ENCODE measurements around the gene ZFPM1. TPM values are rescaled to one million over a fixed set of nuclear protein-coding genes. Genes with fewer than 3 reads are reported as not detected.

The ZFPM1 gene
- total RNA-seq, 4 donors from 2014 or later: 4.2 to 9.3 (median 5.1) TPM

DNA sequence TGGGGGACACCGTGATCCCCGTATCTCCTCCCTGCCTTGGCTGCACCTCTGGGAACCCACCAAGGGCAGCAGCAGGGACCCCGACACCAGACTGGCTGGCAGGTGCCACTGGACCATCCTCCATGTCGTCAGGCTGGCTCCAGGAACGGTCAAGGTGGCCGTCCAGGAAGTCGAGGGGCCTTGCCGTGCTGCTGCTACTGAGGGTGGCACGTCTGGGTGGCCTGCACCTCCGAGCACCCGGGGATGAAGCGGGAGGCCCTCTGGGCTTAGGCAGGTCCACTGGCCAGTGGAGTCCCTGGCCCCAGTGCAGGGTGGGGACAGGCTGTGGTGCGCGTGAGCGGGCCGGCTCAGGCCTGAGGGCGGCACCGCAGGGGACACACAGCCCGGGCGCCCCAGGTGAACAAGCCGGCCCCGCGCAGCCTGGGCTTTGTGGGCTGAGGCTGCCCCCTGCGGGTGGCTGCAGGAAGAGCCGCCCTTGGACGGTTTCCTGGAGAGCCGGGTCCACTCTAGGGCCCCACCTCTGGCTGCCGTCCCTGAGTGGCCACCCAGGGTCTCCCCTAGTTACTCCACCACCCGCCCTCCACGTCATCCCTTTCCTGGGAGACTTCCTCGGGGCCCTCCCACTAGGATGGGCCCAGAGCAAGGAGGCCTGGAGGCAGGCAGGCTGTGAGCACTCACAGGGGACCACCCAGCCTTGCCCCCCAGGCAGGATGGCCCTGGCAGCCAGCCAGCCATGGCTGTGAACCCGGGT, 74.3 kb downstream of the ZFPM1 start:
- H3K4me1 ChIP-seq: peaks cover 25% of the 10 kb centered on the region
- 29% methylated on average over 5 of the region's 32 CpGs for WGBS
- no peaks in the 10 kb centered on the region for H3K36me3 ChIP-seq
- DNase-seq (ENCODE audit: low spot score in 2 of 2): no peak
- H3K27me3 ChIP-seq: peaks cover 6% of the 10 kb centered on the region
- no peak overlapping the region for H3K4me3 ChIP-seq
- H3K27ac ChIP-seq: no peak overlapping the region
- peak; percentile 60 to 84 for TF ChIP-seq CTCF (IDR thresholded peaks at IDR 0.05)
- TF ChIP-seq POLR2A (IDR thresholded peaks at IDR 0.05): no peak
- no peaks in the 10 kb centered on the region for H3K9me3 ChIP-seq

DNA sequence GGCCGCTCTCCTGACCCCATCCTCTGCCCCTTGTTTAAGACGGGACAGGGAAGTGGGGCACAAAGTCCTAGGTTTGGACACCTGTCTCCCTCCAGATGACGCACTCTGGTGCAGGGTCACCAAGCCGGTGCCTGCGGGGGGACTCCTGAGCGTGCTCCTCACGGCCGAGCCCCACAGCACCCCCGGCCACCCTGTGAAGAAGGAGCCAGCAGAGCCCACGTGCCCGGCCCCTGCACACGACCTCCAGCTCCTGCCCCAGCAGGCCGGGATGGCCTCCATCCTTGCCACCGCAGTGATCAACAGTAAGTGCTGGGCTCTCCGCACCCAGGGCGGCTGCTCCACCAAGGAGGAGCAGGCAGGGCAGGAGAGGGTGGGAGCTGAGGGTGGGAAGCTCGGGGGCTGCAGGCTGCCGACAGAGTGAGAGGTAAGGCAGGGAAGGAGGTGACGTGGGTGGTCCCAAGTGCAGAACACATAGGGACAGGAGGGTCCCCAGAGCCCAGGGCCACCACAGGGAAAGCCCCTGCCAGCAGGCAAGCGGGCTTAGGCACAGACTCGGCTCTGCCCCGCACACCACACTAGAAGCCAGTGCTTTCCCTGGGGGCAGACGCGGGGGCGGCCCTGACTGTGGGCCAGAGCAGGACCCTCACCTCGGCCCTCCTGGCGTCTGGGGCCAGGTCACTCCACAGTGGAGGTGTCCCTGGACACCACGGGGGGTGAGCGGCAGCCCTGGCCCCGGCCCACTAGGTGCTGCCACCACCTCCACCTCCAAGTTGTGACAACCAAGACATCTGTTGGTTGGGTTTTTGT, 75.1 kb downstream of the ZFPM1 start:
- 72% methylated on average over 19 of the region's 30 CpGs for WGBS
- no peak overlapping the region for H3K27ac ChIP-seq
- H3K27me3 ChIP-seq: peaks cover 6% of the 10 kb centered on the region
- no peaks in the 10 kb centered on the region for H3K9me3 ChIP-seq
- H3K4me3 ChIP-seq: no peak overlapping the region
- H3K4me1 ChIP-seq: peaks cover 30% of the 10 kb centered on the region
- no peak for DNase-seq (ENCODE audit: low spot score in 2 of 2)
- TF ChIP-seq POLR2AphosphoS5 (IDR thresholded peaks at IDR 0.05): no peak
- no peak for TF ChIP-seq POLR2A (IDR thresholded peaks at IDR 0.05)
- TF ChIP-seq EP300 (IDR thresholded peaks at IDR 0.05): no peak
- no peak for TF ChIP-seq CTCF (IDR thresholded peaks at IDR 0.05)
- no peaks in the 10 kb centered on the region for H3K36me3 ChIP-seq

- 91% methylated on average over 22 of the region's 22 CpGs for WGBS
- TF ChIP-seq EP300 (IDR thresholded peaks at IDR 0.05) (no peak), POLR2AphosphoS5 (IDR thresholded peaks at IDR 0.05) (no peak), POLR2A (IDR thresholded peaks at IDR 0.05) (no peak), CTCF (IDR thresholded peaks at IDR 0.05) (no peak)
- Histone ChIP-seq H3K27me3 (no peaks in the 10 kb centered on the region), H3K27ac (no peak overlapping the region), H3K4me1 (peaks cover 34% of the 10 kb centered on the region), H3K9me3 (no peaks in the 10 kb centered on the region), H3K4me3 (no peak overlapping the region), H3K36me3 (no peaks in the 10 kb centered on the region)
- DNase-seq (ENCODE audit: low spot score in 2 of 2): no peak
These were observed 75.8 kb downstream of the ZFPM1 start for GRCh38 chr16:88528902-88529318.

DNA sequence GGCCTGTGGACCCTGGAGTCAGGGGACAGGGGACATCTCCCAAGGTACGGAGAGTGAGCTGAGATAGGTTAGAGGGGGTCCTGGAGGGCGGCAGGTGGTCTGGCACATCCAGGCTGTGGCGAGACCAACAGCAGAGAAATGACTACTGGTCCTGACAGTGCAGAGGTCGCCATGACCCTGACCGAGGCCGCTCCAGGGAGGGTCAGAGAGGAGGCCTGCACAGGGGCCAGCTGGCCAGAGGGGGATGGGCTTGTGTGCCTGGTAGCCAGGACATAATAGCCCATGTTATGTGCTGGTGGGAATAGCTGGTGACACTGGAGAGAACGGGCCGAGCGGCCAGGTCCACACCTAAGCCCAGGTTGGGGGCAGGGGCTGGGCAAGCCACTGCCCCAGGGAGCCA, 76.5 kb downstream of the ZFPM1 start:
- no peak for DNase-seq (ENCODE audit: low spot score in 2 of 2)
- H3K4me3 ChIP-seq: no peak overlapping the region
- WGBS: 92% methylated on average over 9 of the region's 9 CpGs
- H3K4me1 ChIP-seq: peaks cover 33% of the 10 kb centered on the region
- H3K36me3 ChIP-seq: no peaks in the 10 kb centered on the region
- H3K9me3 ChIP-seq: no peaks in the 10 kb centered on the region
- H3K27ac ChIP-seq: no peak overlapping the region
- TF ChIP-seq EP300 (IDR thresholded peaks at IDR 0.05): no peak
- TF ChIP-seq POLR2A (IDR thresholded peaks at IDR 0.05): no peak
- TF ChIP-seq POLR2AphosphoS5 (IDR thresholded peaks at IDR 0.05): no peak
- no peak for TF ChIP-seq CTCF (IDR thresholded peaks at IDR 0.05)
- H3K27me3 ChIP-seq: no peaks in the 10 kb centered on the region

Data from suprapubic skin (tissue), 4 donors.